Measurements from ENCODE around the gene ASCL2. TPM values are rescaled to one million over a fixed set of nuclear protein-coding genes. Genes with fewer than 3 reads are reported as not detected.

ASCL2 gene
- total RNA-seq: 6.7 TPM

GRCh38 chr11:2270322-2271076 is at the start of gene ASCL2:
TSS of gene ASCL2 (minus strand) at chr11:2270588. CDS start at chr11:2270332, 256 bp downstream.
- peak in 2 of 3 donors; percentile 14 to 17 for DNase-seq (ENCODE audit: low read depth in 2 of 3, low spot score in 2 of 3)

GRCh38 chr11:2319791-2320472 is 49.5 kb upstream of the ASCL2 start:
- DNase-seq (ENCODE audit: low read depth in 2 of 3, low spot score in 2 of 3): no peak

- no peak for DNase-seq (ENCODE audit: low read depth in 2 of 3, low spot score in 2 of 3)
These were observed 48.3 kb upstream of the ASCL2 start for GRCh38 chr11:2318707-2319106.

GRCh38 chr11:2318123-2318522 is 47.7 kb upstream of the ASCL2 start:
- no peak for DNase-seq (ENCODE audit: low read depth in 2 of 3, low spot score in 2 of 3)

- no peak for DNase-seq (ENCODE audit: low read depth in 2 of 3, low spot score in 2 of 3)
These were observed 47.1 kb upstream of the ASCL2 start for GRCh38 chr11:2317354-2318050.

- no peak for DNase-seq (ENCODE audit: low read depth in 2 of 3, low spot score in 2 of 3)
These were observed 46.5 kb upstream of the ASCL2 start for GRCh38 chr11:2316963-2317244.

GRCh38 chr11:2316169-2316962 is 46.0 kb upstream of the ASCL2 start:
- DNase-seq (ENCODE audit: low read depth in 2 of 3, low spot score in 2 of 3): no peak

- DNase-seq (ENCODE audit: low read depth in 2 of 3, low spot score in 2 of 3): no peak
These were observed 45.2 kb upstream of the ASCL2 start for GRCh38 chr11:2315395-2316168.

GRCh38 chr11:2314525-2315394 is 44.4 kb upstream of the ASCL2 start:
- DNase-seq (ENCODE audit: low read depth in 2 of 3, low spot score in 2 of 3): peak in 2 of 3 donors; percentile 52 to 76

- DNase-seq (ENCODE audit: low read depth in 2 of 3, low spot score in 2 of 3): no peak
These were observed 43.7 kb upstream of the ASCL2 start for GRCh38 chr11:2314136-2314524.

- DNase-seq (ENCODE audit: low read depth in 2 of 3, low spot score in 2 of 3): no peak
These were observed 42.9 kb upstream of the ASCL2 start for GRCh38 chr11:2313051-2313951.

GRCh38 chr11:2312232-2313042 is 42.0 kb upstream of the ASCL2 start:
- DNase-seq (ENCODE audit: low read depth in 2 of 3, low spot score in 2 of 3): no peak

GRCh38 chr11:2311353-2312133 is 41.2 kb upstream of the ASCL2 start:
- no peak for DNase-seq (ENCODE audit: low read depth in 2 of 3, low spot score in 2 of 3)

- DNase-seq (ENCODE audit: low read depth in 2 of 3, low spot score in 2 of 3): no peak
These were observed 40.5 kb upstream of the ASCL2 start for GRCh38 chr11:2310786-2311352.

- no peak for DNase-seq (ENCODE audit: low read depth in 2 of 3, low spot score in 2 of 3)
These were observed 39.8 kb upstream of the ASCL2 start for GRCh38 chr11:2310073-2310785.

Measured in hematopoietic multipotent progenitor cell (in vitro differentiated cells).